Loucy (cell line): ENCODE data around the gene CAMK2N1.

Source experiments
- EZH2phosphoT487 ChIP-seq: fragments of 200-600 bp; IDR thresholded peaks from 2 replicates; pipeline ENCODE4 v1.6.1; 2018; ENCODE audit warnings: antibody characterized with exemption, mild to moderate bottlenecking, moderate library complexity, borderline replicate concordance
- TF ChIP-seq, protein P1 (sequence below): fragments of 200-600 bp; sonication (generic); conservative IDR thresholded peaks from 2 replicates; pipeline ENCODE4 v1.5.1; 2014; ENCODE audit warnings: mild to moderate bottlenecking, antibody characterized with exemption, low read length

DNA sequence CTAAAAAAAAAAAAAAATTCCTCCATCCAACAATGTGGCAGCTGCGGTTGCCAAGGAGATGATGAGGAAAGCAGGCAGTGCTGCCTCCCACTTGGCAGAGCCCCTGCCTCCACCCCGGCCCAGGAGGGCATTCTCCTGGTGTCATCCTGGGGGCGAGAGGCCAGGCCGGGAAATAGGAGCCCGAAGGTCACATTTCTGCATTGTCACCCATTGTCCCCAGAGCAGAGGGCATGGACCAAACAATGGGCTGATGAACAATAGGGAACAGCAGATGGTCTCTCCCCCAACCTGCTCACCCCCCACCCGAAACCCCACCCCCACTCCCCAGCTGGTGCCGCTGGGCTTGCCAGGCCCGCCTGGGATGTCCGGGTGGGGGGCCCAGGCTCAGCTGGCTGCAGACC is 37.3 kb downstream of the CAMK2N1 start:
- TF ChIP-seq, protein P1, sequence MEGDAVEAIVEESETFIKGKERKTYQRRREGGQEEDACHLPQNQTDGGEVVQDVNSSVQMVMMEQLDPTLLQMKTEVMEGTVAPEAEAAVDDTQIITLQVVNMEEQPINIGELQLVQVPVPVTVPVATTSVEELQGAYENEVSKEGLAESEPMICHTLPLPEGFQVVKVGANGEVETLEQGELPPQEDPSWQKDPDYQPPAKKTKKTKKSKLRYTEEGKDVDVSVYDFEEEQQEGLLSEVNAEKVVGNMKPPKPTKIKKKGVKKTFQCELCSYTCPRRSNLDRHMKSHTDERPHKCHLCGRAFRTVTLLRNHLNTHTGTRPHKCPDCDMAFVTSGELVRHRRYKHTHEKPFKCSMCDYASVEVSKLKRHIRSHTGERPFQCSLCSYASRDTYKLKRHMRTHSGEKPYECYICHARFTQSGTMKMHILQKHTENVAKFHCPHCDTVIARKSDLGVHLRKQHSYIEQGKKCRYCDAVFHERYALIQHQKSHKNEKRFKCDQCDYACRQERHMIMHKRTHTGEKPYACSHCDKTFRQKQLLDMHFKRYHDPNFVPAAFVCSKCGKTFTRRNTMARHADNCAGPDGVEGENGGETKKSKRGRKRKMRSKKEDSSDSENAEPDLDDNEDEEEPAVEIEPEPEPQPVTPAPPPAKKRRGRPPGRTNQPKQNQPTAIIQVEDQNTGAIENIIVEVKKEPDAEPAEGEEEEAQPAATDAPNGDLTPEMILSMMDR, result no peak
- TF ChIP-seq EZH2phosphoT487, result no peak
